Loucy (cell line): Measurements from ENCODE around the gene STX1A.

ENCODE experiments used
- H2AFZ ChIP-seq: fragments of 200-600 bp; sonication (generic); 2 replicates; pipeline ENCODE4 v1.6.0; 2016; ENCODE audit warnings: antibody characterized with exemption, mild to moderate bottlenecking, low read length, moderate library complexity
- H3F3A ChIP-seq: fragments of 200-600 bp; 2 replicates; pipeline ENCODE4 v1.6.0; 2016; ENCODE audit warnings: antibody characterized with exemption, low read depth, mild to moderate bottlenecking
- H3K27me3 ChIP-seq: fragments of 200-600 bp; sonication (generic); 2 replicates; pipeline ENCODE4 v1.6.1; 2014; ENCODE audit warnings: low read length, mild to moderate bottlenecking; ENCODE audit not compliant: insufficient read depth, poor library complexity, severe bottlenecking
- H3K36me3 ChIP-seq: fragments of 200-600 bp; sonication (generic); 2 replicates; pipeline ENCODE4 v1.6.1; 2016; ENCODE audit warnings: low read length; ENCODE audit not compliant: insufficient read depth
- H3K4me1 ChIP-seq: fragments of 200-600 bp; sonication (generic); 2 replicates; pipeline ENCODE4 v1.5.1; 2014; ENCODE audit warnings: low read length, mild to moderate bottlenecking; ENCODE audit not compliant: insufficient read depth, poor library complexity, severe bottlenecking
- H3K4me2 ChIP-seq: fragments of 200-600 bp; sonication (generic); 2 replicates; pipeline ENCODE4 v1.6.0; 2014; ENCODE audit warnings: antibody characterized with exemption, low read length, low read depth, mild to moderate bottlenecking; ENCODE audit not compliant: poor library complexity, severe bottlenecking
- H3K4me3 ChIP-seq: fragments of 200-600 bp; sonication (generic); 2 replicates; pipeline ENCODE4 v1.5.1; 2014; ENCODE audit warnings: low read length, mild to moderate bottlenecking, mixed read lengths; ENCODE audit not compliant: poor library complexity, severe bottlenecking
- H3K79me2 ChIP-seq: fragments of 200-600 bp; sonication (generic); 2 replicates; pipeline ENCODE4 v1.6.1; 2014; ENCODE audit warnings: low read length; ENCODE audit not compliant: insufficient read depth
- H3K9ac ChIP-seq: fragments of 200-600 bp; sonication (generic); 2 replicates; pipeline ENCODE4 v1.6.0; 2014; ENCODE audit warnings: mild to moderate bottlenecking, low read depth, low read length, moderate library complexity; ENCODE audit not compliant: poor library complexity, severe bottlenecking
- H3K9me2 ChIP-seq: fragments of 200-600 bp; sonication (generic); replicated peaks from 2 replicates; pipeline ENCODE4 v1.6.1; 2016; ENCODE audit warnings: low read depth, low read length, mixed read lengths
- H3K9me3 ChIP-seq: fragments of 200-600 bp; sonication (generic); 2 replicates; pipeline ENCODE4 v1.6.1; 2014; ENCODE audit warnings: mild to moderate bottlenecking, antibody characterized with exemption, low read length, low read depth; ENCODE audit not compliant: insufficient read depth
- H4K20me1 ChIP-seq: fragments of 200-600 bp; sonication (generic); 2 replicates; pipeline ENCODE4 v1.6.0; 2014; ENCODE audit warnings: antibody characterized with exemption, low read length, mild to moderate bottlenecking; ENCODE audit not compliant: insufficient read depth, poor library complexity, severe bottlenecking
- EZH2phosphoT487 ChIP-seq: fragments of 200-600 bp; IDR thresholded peaks from 2 replicates; pipeline ENCODE4 v1.6.1; 2018; ENCODE audit warnings: antibody characterized with exemption, mild to moderate bottlenecking, moderate library complexity, borderline replicate concordance
- TF ChIP-seq, protein P1 (sequence below): fragments of 200-600 bp; sonication (generic); conservative IDR thresholded peaks from 2 replicates; pipeline ENCODE4 v1.5.1; 2014; ENCODE audit warnings: mild to moderate bottlenecking, antibody characterized with exemption, low read length

STX1A gene

DNA sequence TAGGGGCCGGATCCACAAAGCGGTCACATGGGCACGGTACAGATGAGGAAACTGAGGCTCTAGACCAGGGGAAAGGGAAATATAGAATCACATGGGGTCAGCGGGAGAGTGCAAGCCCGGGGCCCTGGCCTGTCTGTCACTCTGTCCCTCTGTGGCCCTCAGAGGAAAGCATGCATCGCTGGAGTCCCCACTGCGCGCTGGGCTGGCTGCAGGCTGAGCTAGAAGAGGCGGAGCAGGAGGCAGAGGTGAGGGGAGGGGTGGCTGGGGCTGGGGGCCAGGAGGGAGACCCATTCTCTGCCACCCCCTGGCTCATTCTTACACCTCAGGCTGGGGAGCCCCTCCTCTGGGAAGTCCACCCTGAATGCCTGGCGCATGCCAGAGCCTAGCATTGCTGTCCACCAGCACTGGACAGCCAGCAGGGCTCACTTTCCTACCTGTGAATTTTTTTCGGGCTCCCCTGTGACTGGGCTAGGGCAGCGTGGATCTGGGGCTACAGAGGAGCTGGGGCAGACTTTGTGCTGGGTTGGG is 49.5 kb downstream of the STX1A start:
- Histone ChIP-seq H3K9me3 (no peaks in the 10 kb centered on the region), H2AFZ (no peak overlapping the region), H3K4me2 (no peak overlapping the region), H3K9me2 (no peaks in the 10 kb centered on the region), H4K20me1 (no peaks in the 10 kb centered on the region), H3K27me3 (peaks cover 6% of the 10 kb centered on the region), H3K79me2 (no peaks in the 10 kb centered on the region), H3K36me3 (no peaks in the 10 kb centered on the region), H3F3A (no peaks in the 10 kb centered on the region), H3K4me3 (no peak overlapping the region), H3K9ac (no peak overlapping the region), H3K4me1 (peaks cover 9% of the 10 kb centered on the region)
- no peak for TF ChIP-seq EZH2phosphoT487
- TF ChIP-seq, protein P1, sequence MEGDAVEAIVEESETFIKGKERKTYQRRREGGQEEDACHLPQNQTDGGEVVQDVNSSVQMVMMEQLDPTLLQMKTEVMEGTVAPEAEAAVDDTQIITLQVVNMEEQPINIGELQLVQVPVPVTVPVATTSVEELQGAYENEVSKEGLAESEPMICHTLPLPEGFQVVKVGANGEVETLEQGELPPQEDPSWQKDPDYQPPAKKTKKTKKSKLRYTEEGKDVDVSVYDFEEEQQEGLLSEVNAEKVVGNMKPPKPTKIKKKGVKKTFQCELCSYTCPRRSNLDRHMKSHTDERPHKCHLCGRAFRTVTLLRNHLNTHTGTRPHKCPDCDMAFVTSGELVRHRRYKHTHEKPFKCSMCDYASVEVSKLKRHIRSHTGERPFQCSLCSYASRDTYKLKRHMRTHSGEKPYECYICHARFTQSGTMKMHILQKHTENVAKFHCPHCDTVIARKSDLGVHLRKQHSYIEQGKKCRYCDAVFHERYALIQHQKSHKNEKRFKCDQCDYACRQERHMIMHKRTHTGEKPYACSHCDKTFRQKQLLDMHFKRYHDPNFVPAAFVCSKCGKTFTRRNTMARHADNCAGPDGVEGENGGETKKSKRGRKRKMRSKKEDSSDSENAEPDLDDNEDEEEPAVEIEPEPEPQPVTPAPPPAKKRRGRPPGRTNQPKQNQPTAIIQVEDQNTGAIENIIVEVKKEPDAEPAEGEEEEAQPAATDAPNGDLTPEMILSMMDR, result no peak

DNA sequence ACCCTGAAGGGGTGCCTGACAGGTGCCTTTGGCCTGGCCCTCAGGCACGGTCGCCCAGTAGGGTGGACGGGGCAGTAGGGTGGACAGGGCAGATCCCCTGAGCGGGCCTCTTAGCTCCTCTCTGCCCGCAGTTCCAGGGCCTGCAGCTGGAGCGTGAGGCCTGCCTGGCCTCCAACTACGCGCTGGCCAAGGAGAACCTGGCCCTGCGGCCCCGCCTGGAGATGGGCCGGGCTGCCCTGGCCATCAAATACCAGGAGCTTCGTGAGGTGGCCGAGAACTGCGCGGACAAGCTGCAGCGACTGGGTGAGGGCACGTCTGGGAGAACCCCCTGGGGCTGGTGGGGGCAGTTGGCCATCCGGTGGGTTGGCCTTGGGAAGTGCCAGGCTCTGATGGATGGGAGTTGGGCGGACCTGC is 50.2 kb downstream of the STX1A start:
- H3K4me3 ChIP-seq, result no peak overlapping the region

DNA sequence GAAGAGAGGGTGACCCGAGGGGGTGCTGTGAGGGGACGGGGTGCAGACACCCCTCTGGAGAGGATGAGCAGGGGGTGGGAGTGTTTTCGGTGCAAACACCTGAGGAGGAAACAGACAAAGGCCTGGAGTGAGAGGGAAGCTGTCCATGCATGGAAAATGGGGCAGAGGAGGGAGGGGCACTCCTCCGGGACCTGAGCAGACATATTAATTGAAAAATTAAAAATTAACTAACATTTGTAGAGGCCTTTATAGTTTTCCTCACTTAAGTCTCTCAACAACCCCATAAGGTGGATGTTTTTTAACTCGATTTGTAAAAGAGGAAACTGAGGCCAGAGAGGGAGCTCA is 50.6 kb downstream of the STX1A start:
- H3K27me3 ChIP-seq, result peaks cover 6% of the 10 kb centered on the region
- peaks cover 9% of the 10 kb centered on the region for H3K4me1 ChIP-seq
- H3K9ac ChIP-seq, result peak overlapping the region; percentile 36
- H3K4me2 ChIP-seq, result peak overlapping the region; percentile 64
- H3K36me3 ChIP-seq, result no peaks in the 10 kb centered on the region
- no peaks in the 10 kb centered on the region for H4K20me1 ChIP-seq
- H3K9me3 ChIP-seq, result no peaks in the 10 kb centered on the region
- TF ChIP-seq, protein P1, result no peak
- TF ChIP-seq EZH2phosphoT487, result no peak
- H3K4me3 ChIP-seq, result peak overlapping the region; percentile 65
- H2AFZ ChIP-seq, result no peak overlapping the region
- H3K9me2 ChIP-seq, result no peaks in the 10 kb centered on the region
- H3K79me2 ChIP-seq, result no peaks in the 10 kb centered on the region
- H3F3A ChIP-seq, result no peaks in the 10 kb centered on the region

More for the DNA sequence above, 50.2 kb downstream of the STX1A start:
- H3F3A ChIP-seq, result no peaks in the 10 kb centered on the region
- peaks cover 9% of the 10 kb centered on the region for H3K4me1 ChIP-seq
- H2AFZ ChIP-seq, result no peak overlapping the region
- peaks cover 6% of the 10 kb centered on the region for H3K27me3 ChIP-seq
- TF ChIP-seq EZH2phosphoT487, result no peak
- TF ChIP-seq, protein P1, result no peak
- no peaks in the 10 kb centered on the region for H3K36me3 ChIP-seq
- no peak overlapping the region for H3K4me2 ChIP-seq
- no peaks in the 10 kb centered on the region for H3K9me2 ChIP-seq
- no peaks in the 10 kb centered on the region for H3K9me3 ChIP-seq
- H4K20me1 ChIP-seq, result no peaks in the 10 kb centered on the region
- H3K9ac ChIP-seq, result no peak overlapping the region
- H3K79me2 ChIP-seq, result no peaks in the 10 kb centered on the region
